ENCODE results near the gene STRBP. TPM values are rescaled to one million over a fixed set of nuclear protein-coding genes. Genes with fewer than 3 reads are reported as not detected.

Gene STRBP
- total and polyA plus RNA-seq, 2 experiments from 2014 or later, result 1.4 to 2.5 TPM

DNA sequence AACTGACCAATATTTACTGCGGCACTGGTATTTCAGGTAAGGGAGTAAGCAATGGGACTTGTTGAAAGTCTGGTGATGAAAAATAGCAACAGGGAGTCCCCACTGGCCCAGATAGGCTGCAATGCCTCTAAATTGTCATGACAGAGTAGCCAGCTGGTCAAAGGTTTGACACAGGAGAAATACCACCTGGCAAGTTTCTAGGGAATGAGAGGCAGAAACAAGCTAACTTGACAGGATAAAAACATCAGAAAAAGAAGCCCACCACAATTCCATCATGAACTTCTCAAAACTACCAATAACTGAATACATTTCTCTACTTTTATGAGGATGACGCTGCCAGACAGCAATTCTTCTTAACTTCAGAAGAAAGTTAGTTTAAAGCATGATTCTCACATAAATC, 99.8 kb downstream of the STRBP start:
- Histone ChIP-seq H3K9ac (no peak overlapping the region), H3K27ac (no peak overlapping the region), H3K79me2 (ENCODE audit: insufficient read depth) (no peaks in the 10 kb centered on the region), H2AFZ (no peak overlapping the region), H3F3A (ENCODE audit: insufficient read depth) (no peaks in the 10 kb centered on the region), H4K20me1 (ENCODE audit: insufficient read depth) (no peaks in the 10 kb centered on the region), H3K9me3 (ENCODE audit: low read depth) (no peaks in the 10 kb centered on the region), H3K27me3 (replicated peaks; ENCODE audit: insufficient read depth) (no peaks in the 10 kb centered on the region), H3K4me2 (ENCODE audit: unreplicated experiment) (no peak overlapping the region), H3K36me3 (ENCODE audit: low read depth) (no peaks in the 10 kb centered on the region), H3K9me2 (ENCODE audit: insufficient read depth) (no peaks in the 10 kb centered on the region), H3K4me3 (no peak overlapping the region), H3K4me1 (ENCODE audit: insufficient read depth) (no peaks in the 10 kb centered on the region)
- WGBS, 2 experiments (ENCODE audit: low coverage in 1 of 2, low lambda C conversion rate in 2 of 2, missing lambda C conversion rate in 2 of 2), result 95% methylated on average over 2 of the region's 2 CpGs
- in situ Hi-C loops (cut with MboI), result no loop called here
- no peak for DNase-seq
- TF ChIP-seq EZH2 (IDR thresholded peaks at IDR 0.05; ENCODE audit: insufficient read depth, poor library complexity, severe bottlenecking) (no peak), EZH2phosphoT487 (IDR thresholded peaks at IDR 0.05; ENCODE audit: insufficient read depth, low read depth) (no peak)

- no peaks in the 10 kb centered on the region for H3F3A ChIP-seq (ENCODE audit: insufficient read depth)
- H3K4me2 ChIP-seq (ENCODE audit: unreplicated experiment), result no peak overlapping the region
- no peaks in the 10 kb centered on the region for H3K79me2 ChIP-seq (ENCODE audit: insufficient read depth)
- no peaks in the 10 kb centered on the region for H3K9me2 ChIP-seq (ENCODE audit: insufficient read depth)
- H3K27ac ChIP-seq, result no peak overlapping the region
- DNase-seq, result no peak
- no peaks in the 10 kb centered on the region for H3K27me3 ChIP-seq (replicated peaks; ENCODE audit: insufficient read depth)
- no peaks in the 10 kb centered on the region for H3K4me1 ChIP-seq (ENCODE audit: insufficient read depth)
- TF ChIP-seq EZH2 (IDR thresholded peaks at IDR 0.05; ENCODE audit: insufficient read depth, poor library complexity, severe bottlenecking), result no peak
- no peaks in the 10 kb centered on the region for H4K20me1 ChIP-seq (ENCODE audit: insufficient read depth)
- H2AFZ ChIP-seq, result no peak overlapping the region
- no peaks in the 10 kb centered on the region for H3K36me3 ChIP-seq (ENCODE audit: low read depth)
- WGBS, 2 experiments (ENCODE audit: low coverage in 1 of 2, low lambda C conversion rate in 2 of 2, missing lambda C conversion rate in 2 of 2), result 69 to 84% methylated on average over 1 of the region's 1 CpG
- in situ Hi-C loops (cut with MboI), result no loop called here
- no peak overlapping the region for H3K4me3 ChIP-seq
- no peak overlapping the region for H3K9ac ChIP-seq
- no peaks in the 10 kb centered on the region for H3K9me3 ChIP-seq (ENCODE audit: low read depth)
Observed at GRCh38 chr9:123167474-123167873, 100.9 kb downstream of the STRBP start.

DNA sequence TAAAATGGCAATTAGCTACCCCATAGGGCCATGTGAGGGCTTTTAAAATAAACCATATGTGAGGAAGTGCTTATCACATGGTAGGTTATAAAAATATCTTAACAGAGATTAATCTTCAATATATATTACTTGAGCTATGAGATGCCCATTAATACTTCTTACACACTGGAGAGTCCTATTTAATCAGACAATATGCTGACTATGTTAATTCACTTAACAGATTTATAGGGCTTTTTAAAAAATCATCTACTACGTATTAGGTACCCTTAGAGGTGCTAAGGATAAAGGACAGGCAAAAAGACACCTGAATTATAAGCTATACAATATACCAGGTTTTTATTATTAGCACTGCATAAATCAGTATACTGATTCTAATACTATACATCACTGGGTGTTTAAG, 102.6 kb downstream of the STRBP start:
- H3K4me2 ChIP-seq (ENCODE audit: unreplicated experiment), result no peak overlapping the region
- H3K9me2 ChIP-seq (ENCODE audit: insufficient read depth), result no peaks in the 10 kb centered on the region
- H2AFZ ChIP-seq, result no peak overlapping the region
- H4K20me1 ChIP-seq (ENCODE audit: insufficient read depth), result no peaks in the 10 kb centered on the region
- no peaks in the 10 kb centered on the region for H3K9me3 ChIP-seq (ENCODE audit: low read depth)
- in situ Hi-C loops (cut with MboI), result no loop called here
- H3K4me1 ChIP-seq (ENCODE audit: insufficient read depth), result no peaks in the 10 kb centered on the region
- no peak overlapping the region for H3K4me3 ChIP-seq
- no peak for TF ChIP-seq EZH2phosphoT487 (IDR thresholded peaks at IDR 0.05; ENCODE audit: insufficient read depth, low read depth)
- TF ChIP-seq EZH2 (IDR thresholded peaks at IDR 0.05; ENCODE audit: insufficient read depth, poor library complexity, severe bottlenecking), result no peak
- no peaks in the 10 kb centered on the region for H3K27me3 ChIP-seq (replicated peaks; ENCODE audit: insufficient read depth)
- WGBS, 2 experiments (ENCODE audit: low coverage in 1 of 2, low lambda C conversion rate in 2 of 2, missing lambda C conversion rate in 2 of 2), result 43 to 50% methylated on average over 1 of the region's 1 CpG
- H3K79me2 ChIP-seq (ENCODE audit: insufficient read depth), result no peaks in the 10 kb centered on the region
- H3K36me3 ChIP-seq (ENCODE audit: low read depth), result no peaks in the 10 kb centered on the region
- no peak for DNase-seq
- H3K27ac ChIP-seq, result no peak overlapping the region
- no peaks in the 10 kb centered on the region for H3F3A ChIP-seq (ENCODE audit: insufficient read depth)
- H3K9ac ChIP-seq, result no peak overlapping the region

DNA sequence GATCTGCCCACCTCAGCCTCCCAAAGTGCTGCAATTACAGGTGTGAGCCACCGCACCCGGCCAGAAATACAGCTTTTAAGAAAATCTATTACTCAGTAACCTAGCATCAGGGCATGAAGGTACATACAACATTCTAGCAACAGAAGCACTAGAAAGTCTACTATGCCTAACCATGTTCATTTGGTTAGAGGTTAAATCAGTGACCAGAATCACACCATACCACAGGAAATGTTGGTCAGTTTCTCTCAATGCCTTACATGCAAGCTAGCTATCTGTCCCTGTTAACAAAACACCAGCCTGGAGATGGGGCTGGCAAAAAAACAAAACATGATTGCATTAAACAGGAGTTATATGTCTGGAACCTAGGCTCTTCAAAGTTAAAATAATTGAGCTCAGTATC, 104.1 kb downstream of the STRBP start:
- no peak overlapping the region for H2AFZ ChIP-seq
- DNase-seq, result no peak
- no peaks in the 10 kb centered on the region for H3F3A ChIP-seq (ENCODE audit: insufficient read depth)
- H3K9ac ChIP-seq, result no peak overlapping the region
- H3K79me2 ChIP-seq (ENCODE audit: insufficient read depth), result no peaks in the 10 kb centered on the region
- no peaks in the 10 kb centered on the region for H3K9me2 ChIP-seq (ENCODE audit: insufficient read depth)
- no peaks in the 10 kb centered on the region for H3K36me3 ChIP-seq (ENCODE audit: low read depth)
- no peak overlapping the region for H3K4me3 ChIP-seq
- 85 to 90% methylated on average over 2 of the region's 2 CpGs for WGBS, 2 experiments (ENCODE audit: low coverage in 1 of 2, low lambda C conversion rate in 2 of 2, missing lambda C conversion rate in 2 of 2)
- H3K4me2 ChIP-seq (ENCODE audit: unreplicated experiment), result no peak overlapping the region
- no peak for TF ChIP-seq EZH2 (IDR thresholded peaks at IDR 0.05; ENCODE audit: insufficient read depth, poor library complexity, severe bottlenecking)
- no peak for TF ChIP-seq EZH2phosphoT487 (IDR thresholded peaks at IDR 0.05; ENCODE audit: insufficient read depth, low read depth)
- H3K4me1 ChIP-seq (ENCODE audit: insufficient read depth), result no peaks in the 10 kb centered on the region
- H3K9me3 ChIP-seq (ENCODE audit: low read depth), result no peaks in the 10 kb centered on the region
- in situ Hi-C loops (cut with MboI), result no loop called here
- no peaks in the 10 kb centered on the region for H3K27me3 ChIP-seq (replicated peaks; ENCODE audit: insufficient read depth)
- no peaks in the 10 kb centered on the region for H4K20me1 ChIP-seq (ENCODE audit: insufficient read depth)
- no peak overlapping the region for H3K27ac ChIP-seq

DNA sequence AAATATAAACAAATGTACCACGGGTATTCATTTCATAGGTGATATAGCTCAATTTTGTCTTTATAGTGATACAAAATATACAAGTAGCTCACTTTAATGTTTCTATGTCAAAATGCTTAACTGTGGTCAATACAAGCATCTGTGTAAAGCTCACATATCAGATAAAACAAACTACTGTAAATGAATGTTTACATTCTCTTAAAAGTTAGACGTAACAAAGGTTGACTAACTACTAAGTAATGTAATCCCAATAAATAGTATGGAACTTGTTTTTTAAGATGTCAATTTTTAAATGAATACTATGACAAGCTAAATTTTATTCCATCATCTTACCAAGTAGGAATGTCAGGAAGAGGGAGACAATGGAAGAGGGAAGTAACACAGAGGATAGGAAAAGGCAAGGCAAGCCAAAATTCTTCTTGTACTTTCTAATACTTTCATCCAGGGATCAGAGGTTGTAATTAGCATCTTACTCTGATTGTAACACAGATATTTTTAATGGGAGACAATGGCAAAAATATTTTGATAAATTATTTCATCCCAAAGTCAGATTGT, 105.5 kb downstream of the STRBP start:
- Histone ChIP-seq H3K36me3 (ENCODE audit: low read depth) (no peaks in the 10 kb centered on the region), H3K27me3 (replicated peaks; ENCODE audit: insufficient read depth) (no peaks in the 10 kb centered on the region), H3K4me1 (ENCODE audit: insufficient read depth) (no peaks in the 10 kb centered on the region), H3K4me3 (no peak overlapping the region), H3K9me3 (ENCODE audit: low read depth) (no peaks in the 10 kb centered on the region), H3K4me2 (ENCODE audit: unreplicated experiment) (no peak overlapping the region), H3K9ac (no peak overlapping the region), H3K79me2 (ENCODE audit: insufficient read depth) (no peaks in the 10 kb centered on the region), H2AFZ (no peak overlapping the region), H4K20me1 (ENCODE audit: insufficient read depth) (no peaks in the 10 kb centered on the region), H3F3A (ENCODE audit: insufficient read depth) (no peaks in the 10 kb centered on the region), H3K9me2 (ENCODE audit: insufficient read depth) (no peaks in the 10 kb centered on the region), H3K27ac (no peak overlapping the region)
- in situ Hi-C loops (cut with MboI), result no loop called here
- 85 to 88% methylated on average over 2 of the region's 2 CpGs for WGBS, 2 experiments (ENCODE audit: low coverage in 1 of 2, low lambda C conversion rate in 2 of 2, missing lambda C conversion rate in 2 of 2)
- no peak for DNase-seq
- TF ChIP-seq EZH2 (IDR thresholded peaks at IDR 0.05; ENCODE audit: insufficient read depth, poor library complexity, severe bottlenecking), result no peak
- TF ChIP-seq EZH2phosphoT487 (IDR thresholded peaks at IDR 0.05; ENCODE audit: insufficient read depth, low read depth), result no peak
